AG10803 (cell line): ENCODE data around the gene CYBA.

Experiments
- DNase-seq: peaks from one replicate; pipeline ENCODE4 v3.0.0; 2010; ENCODE audit warnings: low read depth
- H3K4me3 ChIP-seq: 2 replicates; pipeline ENCODE4 v1.5.1; 2011; ENCODE audit warnings: mild to moderate bottlenecking, low read length, control low read depth
- CTCF ChIP-seq: conservative IDR thresholded peaks from 2 replicates; pipeline ENCODE4 v1.5.1; 2011; ENCODE audit warnings: mild to moderate bottlenecking, low read length, control low read depth, inconsistent platforms

Gene CYBA

GRCh38 chr16:88691129-88691813, 40.4 kb upstream of the CYBA start:
- H3K4me3 ChIP-seq, result no peak overlapping the region
- DNase-seq, result no peak
- no peak for TF ChIP-seq CTCF

GRCh38 chr16:88690341-88691128, 39.7 kb upstream of the CYBA start:
- H3K4me3 ChIP-seq, result no peak overlapping the region
- TF ChIP-seq CTCF, result no peak
- DNase-seq, result no peak

- no peak overlapping the region for H3K4me3 ChIP-seq
- DNase-seq, result no peak
- TF ChIP-seq CTCF, result no peak
Measured at GRCh38 chr16:88688013-88688778, 37.3 kb upstream of the CYBA start.

- TF ChIP-seq CTCF, result no peak
- no peak for DNase-seq
- H3K4me3 ChIP-seq, result no peak overlapping the region
Measured at GRCh38 chr16:88687676-88688012, 36.8 kb upstream of the CYBA start.

GRCh38 chr16:88687254-88687576, 36.4 kb upstream of the CYBA start:
- no peak for TF ChIP-seq CTCF
- DNase-seq, result no peak
- H3K4me3 ChIP-seq, result no peak overlapping the region

GRCh38 chr16:88686439-88687253, 35.8 kb upstream of the CYBA start, which contains the start of gene SNAI3:
SNAI3 (minus strand) TSS chr16:88686507; CDS start chr16:88686406, 101 bp downstream.
- TF ChIP-seq CTCF, result no peak
- H3K4me3 ChIP-seq, result peak within 1 kb of the TSS; percentile 43
- no peak for DNase-seq
